ENCODE data around the gene RASGRF1. TPM values are rescaled to one million over a fixed set of nuclear protein-coding genes. Genes with fewer than 3 reads are reported as not detected.

RASGRF1 gene
- polyA plus RNA-seq, 3 donors = 0.11 TPM; not detected in 2

DNA sequence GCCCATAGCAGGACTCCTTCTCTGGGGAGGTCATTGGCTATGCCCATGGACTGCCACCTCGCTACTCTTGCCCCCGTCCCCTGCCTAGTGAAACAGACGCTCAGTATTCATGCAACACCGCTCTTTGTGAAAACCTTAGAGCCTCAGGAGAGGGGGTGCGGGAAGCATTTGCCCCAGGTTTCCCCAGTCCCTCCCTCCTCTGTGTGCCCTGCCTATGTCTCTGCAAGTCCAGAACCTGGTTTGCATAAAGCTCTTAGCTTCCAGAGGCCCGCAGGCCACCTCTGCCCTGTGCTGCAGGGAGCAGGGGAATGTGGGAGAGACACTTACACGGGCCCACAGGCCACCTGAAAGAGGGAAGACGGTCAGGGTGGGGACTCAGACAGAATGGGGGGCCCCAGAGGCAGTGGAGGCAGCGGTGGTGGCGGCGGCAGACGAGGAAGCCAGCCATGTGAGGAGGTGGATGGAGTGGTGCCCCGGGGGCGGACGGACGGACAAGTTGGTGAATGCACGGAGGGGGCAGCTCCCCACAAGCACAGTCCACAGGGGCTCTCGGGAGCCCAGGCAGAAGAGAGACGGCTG lies 111.9 kb downstream of the RASGRF1 start:
- Histone ChIP-seq H3K9ac (ENCODE audit: insufficient read depth, low read length, poor library complexity, severe bottlenecking) (no peak overlapping the region), H3K9me3 (replicated peaks in 1 of 2; ENCODE audit: control insufficient read depth in 1 of 2, insufficient read depth in 1 of 2, low read length in 2 of 2) (no peaks in the 10 kb centered on the region), H3K27me3 (ENCODE audit: control insufficient read depth in 2 of 2, insufficient read depth in 2 of 2, low read length in 2 of 2) (no peaks in the 10 kb centered on the region), H3K4me1 (ENCODE audit: control insufficient read depth in 1 of 2, insufficient read depth in 2 of 2, low read length in 2 of 2) (peaks cover 53 to 54% of the 10 kb centered on the region in 2 donors), H3K27ac (ENCODE audit: low read depth in 1 of 2, low read length in 2 of 2) (no peak overlapping the region), H3K79me2 (ENCODE audit: insufficient read depth, low read length) (no peaks in the 10 kb centered on the region), H4K20me1 (ENCODE audit: insufficient read depth, low read length) (no peaks in the 10 kb centered on the region), H3K36me3 (replicated peaks in 1 of 2; ENCODE audit: control insufficient read depth in 1 of 2, insufficient read depth in 2 of 2, low read length in 2 of 2) (no peaks in the 10 kb centered on the region), H2AFZ (ENCODE audit: insufficient read depth, low read depth, low read length, poor library complexity, severe bottlenecking) (no peak overlapping the region), H3K4me2 (replicated peaks; ENCODE audit: extremely low read depth, low read length, poor library complexity, severe bottlenecking) (no peak overlapping the region), H3K4me3 (replicated peaks in 1 of 3; ENCODE audit: low read depth in 2 of 3, low read length in 3 of 3) (no peak overlapping the region)
- TF ChIP-seq, protein P1, sequence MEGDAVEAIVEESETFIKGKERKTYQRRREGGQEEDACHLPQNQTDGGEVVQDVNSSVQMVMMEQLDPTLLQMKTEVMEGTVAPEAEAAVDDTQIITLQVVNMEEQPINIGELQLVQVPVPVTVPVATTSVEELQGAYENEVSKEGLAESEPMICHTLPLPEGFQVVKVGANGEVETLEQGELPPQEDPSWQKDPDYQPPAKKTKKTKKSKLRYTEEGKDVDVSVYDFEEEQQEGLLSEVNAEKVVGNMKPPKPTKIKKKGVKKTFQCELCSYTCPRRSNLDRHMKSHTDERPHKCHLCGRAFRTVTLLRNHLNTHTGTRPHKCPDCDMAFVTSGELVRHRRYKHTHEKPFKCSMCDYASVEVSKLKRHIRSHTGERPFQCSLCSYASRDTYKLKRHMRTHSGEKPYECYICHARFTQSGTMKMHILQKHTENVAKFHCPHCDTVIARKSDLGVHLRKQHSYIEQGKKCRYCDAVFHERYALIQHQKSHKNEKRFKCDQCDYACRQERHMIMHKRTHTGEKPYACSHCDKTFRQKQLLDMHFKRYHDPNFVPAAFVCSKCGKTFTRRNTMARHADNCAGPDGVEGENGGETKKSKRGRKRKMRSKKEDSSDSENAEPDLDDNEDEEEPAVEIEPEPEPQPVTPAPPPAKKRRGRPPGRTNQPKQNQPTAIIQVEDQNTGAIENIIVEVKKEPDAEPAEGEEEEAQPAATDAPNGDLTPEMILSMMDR (IDR thresholded peaks at IDR 0.05) = no peak
- Mint-ChIP-seq H3K4me1 (peaks cover 60% of the 10 kb centered on the region), H3K27ac (peak overlapping the region in 2 of 7 donors; percentile 57 to 62), H3K27me3 (ENCODE audit: low read depth in 3 of 3) (peaks cover 0 to 5% (median 2%) of the 10 kb centered on the region in 3 donors), H3K36me3 (peaks cover 0 to 2% of the 10 kb centered on the region in 2 donors), H3K9me3 (peaks cover 0 to 3% (median 0%) of the 10 kb centered on the region in 7 donors), H3K4me3 (no peak overlapping the region)
- 88% methylated on average over 17 of the region's 19 CpGs for WGBS (ENCODE audit: insufficient coverage)
- no peak for DNase-seq
- intact Hi-C loops (cut with micrococcal nuclease) = loop anchor here in 1 of 2 donors (5.0 kb wide), 1 partner anchor 36 kb away; no protein-coding TSS in a partner anchor

DNA sequence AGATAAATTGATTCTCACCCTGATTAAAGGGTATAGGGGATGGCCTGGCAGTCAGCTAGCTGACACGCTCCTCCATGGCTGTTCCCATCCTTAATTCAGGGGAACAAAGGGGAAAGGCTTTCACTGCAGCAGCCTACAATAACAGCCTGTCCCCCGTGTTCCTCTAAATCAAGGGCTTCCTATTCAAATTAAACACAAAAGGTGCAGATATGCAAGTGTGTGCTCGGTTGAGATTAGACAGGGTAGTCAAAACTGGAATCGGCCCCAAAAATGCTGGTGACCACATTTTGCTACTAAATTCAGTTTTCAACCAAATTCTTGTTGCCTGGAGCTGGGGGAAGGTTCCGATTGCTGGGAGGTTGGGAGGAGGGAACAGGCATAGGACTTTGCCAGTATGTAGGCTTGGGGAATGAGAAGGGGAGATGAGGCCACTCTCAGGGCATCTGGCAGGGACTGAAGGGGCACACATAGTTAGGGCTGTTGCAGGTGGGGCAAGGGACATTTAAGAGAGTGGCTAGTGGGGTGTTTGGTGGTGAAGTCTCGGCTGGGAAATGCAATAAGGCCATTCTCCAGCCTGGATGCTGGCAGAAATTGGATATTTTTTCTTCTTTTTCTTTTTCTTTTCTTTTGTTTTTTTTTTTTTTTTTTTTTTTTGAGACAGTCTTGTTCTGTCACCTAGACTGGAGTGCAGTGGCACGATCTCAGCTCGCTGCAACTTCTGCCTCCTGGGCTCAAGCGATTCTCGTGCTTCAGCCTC lies 112.8 kb downstream of the RASGRF1 start:
- no peak for DNase-seq
- WGBS (ENCODE audit: insufficient coverage) = 70% methylated on average over 4 of the region's 10 CpGs
- no peaks in the 10 kb centered on the region for H4K20me1 ChIP-seq (ENCODE audit: insufficient read depth, low read length)
- H3K36me3 ChIP-seq (replicated peaks in 1 of 2; ENCODE audit: control insufficient read depth in 1 of 2, insufficient read depth in 2 of 2, low read length in 2 of 2) = no peaks in the 10 kb centered on the region
- Mint-ChIP-seq H3K4me1 (peaks cover 51% of the 10 kb centered on the region), H3K4me3 (peak overlapping the region; percentile 31 to 68), H3K9me3 (peaks cover 0 to 3% (median 0%) of the 10 kb centered on the region in 7 donors), H3K27me3 (ENCODE audit: low read depth in 3 of 3) (peaks cover 0 to 5% (median 3%) of the 10 kb centered on the region in 3 donors), H3K36me3 (peaks cover 0 to 2% of the 10 kb centered on the region in 2 donors), H3K27ac (peak overlapping the region in 6 of 7 donors; percentile 70 to 94 (median 92))
- H2AFZ ChIP-seq (ENCODE audit: insufficient read depth, low read depth, low read length, poor library complexity, severe bottlenecking) = peak overlapping the region; percentile 62
- H3K4me1 ChIP-seq (ENCODE audit: control insufficient read depth in 1 of 2, insufficient read depth in 2 of 2, low read length in 2 of 2) = peaks cover 44% of the 10 kb centered on the region in 2 donors
- H3K79me2 ChIP-seq (ENCODE audit: insufficient read depth, low read length) = no peaks in the 10 kb centered on the region
- peak overlapping the region; percentile 39 for H3K9ac ChIP-seq (ENCODE audit: insufficient read depth, low read length, poor library complexity, severe bottlenecking)
- TF ChIP-seq, protein P1 (IDR thresholded peaks at IDR 0.05) = no peak
- H3K27ac ChIP-seq (ENCODE audit: low read depth in 1 of 2, low read length in 2 of 2) = peak overlapping the region; percentile 71 to 83
- intact Hi-C loops (cut with micrococcal nuclease) = loop anchor here in 1 of 2 donors (5.0 kb wide), 1 partner anchor 35 kb away; no protein-coding TSS in a partner anchor
- H3K4me3 ChIP-seq (replicated peaks in 1 of 3; ENCODE audit: low read depth in 2 of 3, low read length in 3 of 3) = peak overlapping the region in 1 of 3 experiments; percentile 45
- no peaks in the 10 kb centered on the region for H3K9me3 ChIP-seq (replicated peaks in 1 of 2; ENCODE audit: control insufficient read depth in 1 of 2, insufficient read depth in 1 of 2, low read length in 2 of 2)
- H3K4me2 ChIP-seq (replicated peaks; ENCODE audit: extremely low read depth, low read length, poor library complexity, severe bottlenecking) = peak overlapping the region; percentile 62
- H3K27me3 ChIP-seq (ENCODE audit: control insufficient read depth in 2 of 2, insufficient read depth in 2 of 2, low read length in 2 of 2) = no peaks in the 10 kb centered on the region
